ENCODE results near the gene BTD.
"Not testable (repeated sequence)": the region's sequence is repeated elsewhere in the genome, so short reads cannot be mapped to it uniquely, and the experiment has no call there.

Gene BTD

DNA sequence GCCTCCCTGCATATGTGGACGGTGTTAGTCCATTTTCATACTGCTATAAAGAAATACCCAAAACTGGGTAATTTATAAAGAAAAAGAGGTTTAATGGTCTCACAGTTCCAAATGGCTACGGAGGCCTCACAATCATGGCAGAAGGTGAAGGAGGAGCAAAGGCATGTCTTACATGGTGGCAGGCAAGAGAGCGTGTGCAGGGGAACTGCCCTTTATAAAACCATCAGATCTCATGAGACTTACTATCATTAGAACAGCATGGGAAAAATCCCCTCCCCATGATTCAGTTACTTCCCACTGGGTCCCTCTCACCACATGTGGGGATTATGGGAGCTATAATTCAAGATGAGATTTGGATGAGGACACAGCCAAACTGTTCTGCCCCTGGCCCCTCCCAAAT, 1.3 kb downstream of the BTD start:
- not testable (repeated sequence) for DNase-seq (ENCODE audit: low read depth in 2 of 2)

DNA sequence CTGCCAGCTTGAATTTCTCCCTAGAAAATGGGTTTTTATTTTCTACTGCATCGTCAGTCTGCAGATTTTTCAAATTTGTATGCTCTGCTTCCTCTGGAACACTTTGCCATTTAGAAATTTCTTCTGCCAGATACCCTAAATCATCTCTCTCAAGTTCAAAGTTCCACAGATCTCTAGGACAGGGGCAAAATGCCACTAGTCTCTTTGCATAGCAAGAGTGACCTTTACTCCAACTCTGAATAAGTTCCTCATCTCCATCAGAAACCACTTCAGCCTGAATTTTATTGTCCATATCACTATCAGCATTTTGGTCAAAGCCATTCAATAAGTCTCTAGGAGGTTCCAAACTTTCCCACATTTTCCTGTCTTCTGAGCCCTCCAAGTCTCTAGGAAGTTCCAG, 3.0 kb downstream of the BTD start:
- not testable (repeated sequence) for DNase-seq (ENCODE audit: low read depth in 2 of 2)

DNA sequence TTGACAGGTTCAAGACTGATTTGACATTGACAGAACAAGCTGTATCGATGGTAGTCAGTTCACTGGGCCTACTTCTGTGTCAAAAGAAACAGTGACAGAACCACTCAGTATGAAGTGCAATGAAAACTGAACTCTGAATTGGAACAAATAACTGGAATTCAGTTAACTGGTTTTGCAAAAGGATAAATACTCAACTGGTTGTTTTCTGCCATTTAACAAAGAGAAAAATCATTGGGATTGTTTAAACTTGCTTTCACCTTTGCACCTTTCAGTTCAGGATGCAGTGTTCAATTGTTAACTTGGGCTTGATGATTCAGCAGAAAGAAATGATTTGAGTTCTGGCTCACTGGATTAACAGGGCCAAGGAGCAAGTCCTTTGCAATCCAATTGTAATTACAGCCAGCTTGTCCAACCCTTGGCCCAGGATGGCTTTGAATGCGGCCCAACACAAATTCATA, 4.9 kb downstream of the BTD start:
- DNase-seq (ENCODE audit: low read depth in 2 of 2): no peak

DNA sequence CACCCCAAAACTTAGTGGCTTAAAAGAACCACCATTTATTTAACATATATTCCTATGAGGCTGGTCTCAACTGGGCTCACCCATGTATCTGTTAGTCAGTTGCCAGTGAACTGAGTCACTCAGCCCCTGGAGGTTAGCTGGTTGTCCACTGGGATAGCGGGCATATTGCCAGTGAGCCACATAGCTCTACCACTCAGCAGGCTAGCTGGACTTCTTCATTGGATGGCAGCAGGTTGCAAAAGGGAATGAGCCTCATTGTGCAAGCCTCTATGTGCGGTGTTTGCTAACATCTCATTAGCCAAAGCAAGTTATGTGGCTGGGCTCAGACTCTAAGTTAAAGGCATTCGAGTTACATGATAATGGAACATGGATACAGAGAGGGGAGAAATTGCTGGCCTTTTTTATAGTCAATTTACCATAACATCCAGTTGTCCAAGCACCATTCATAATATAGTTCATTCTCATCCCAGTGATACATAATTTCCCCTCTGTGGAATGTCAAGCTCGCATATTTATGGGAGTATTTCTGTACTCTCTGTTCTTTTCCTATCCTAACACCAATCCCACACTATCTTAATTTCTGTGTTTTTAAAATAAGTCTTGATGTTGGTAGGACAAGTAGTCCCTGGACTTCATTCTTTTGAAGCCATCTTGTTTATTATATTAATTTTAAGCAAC, 8.7 kb downstream of the BTD start:
- no peak for DNase-seq (ENCODE audit: low read depth in 2 of 2)

DNA sequence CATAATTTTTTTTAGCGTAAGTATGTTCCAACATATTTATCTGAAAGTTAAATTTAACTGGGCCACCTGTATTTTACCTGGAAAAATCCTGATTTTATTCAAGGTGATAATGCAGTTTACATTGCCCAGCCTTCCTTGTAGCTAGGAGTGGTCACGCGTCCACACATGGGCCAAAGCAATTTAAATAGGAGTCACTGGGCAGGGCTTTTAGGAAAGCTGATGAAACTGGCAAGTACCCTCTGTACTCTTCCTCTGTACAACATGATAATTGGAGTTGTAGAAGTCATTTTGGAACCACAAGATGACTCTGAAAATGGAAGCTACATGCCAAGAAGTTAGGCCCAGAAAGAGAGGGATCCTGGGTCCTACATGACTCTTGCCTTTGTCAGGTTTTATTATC, 9.5 kb downstream of the BTD start:
- no peak for DNase-seq (ENCODE audit: low read depth in 2 of 2)

DNA sequence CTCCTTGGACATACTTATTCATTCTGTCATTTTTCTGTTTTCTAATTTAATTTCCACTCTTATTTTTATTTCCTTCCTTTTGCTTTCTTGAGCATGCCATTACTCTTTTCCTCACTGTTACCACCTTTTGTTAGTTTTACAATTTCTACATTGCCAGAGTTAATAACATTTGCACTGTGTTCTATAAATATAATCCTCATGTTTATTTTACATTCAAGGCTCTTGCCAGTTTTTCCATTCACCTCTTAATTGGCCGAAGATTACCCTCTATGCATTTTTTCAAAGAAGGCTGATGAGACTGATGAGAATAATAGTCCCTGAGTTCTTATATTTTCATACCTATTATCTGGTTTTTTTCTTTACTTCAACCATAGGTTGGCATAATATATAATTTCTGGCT, 10.5 kb downstream of the BTD start:
- DNase-seq (ENCODE audit: low read depth in 2 of 2): no peak

DNA sequence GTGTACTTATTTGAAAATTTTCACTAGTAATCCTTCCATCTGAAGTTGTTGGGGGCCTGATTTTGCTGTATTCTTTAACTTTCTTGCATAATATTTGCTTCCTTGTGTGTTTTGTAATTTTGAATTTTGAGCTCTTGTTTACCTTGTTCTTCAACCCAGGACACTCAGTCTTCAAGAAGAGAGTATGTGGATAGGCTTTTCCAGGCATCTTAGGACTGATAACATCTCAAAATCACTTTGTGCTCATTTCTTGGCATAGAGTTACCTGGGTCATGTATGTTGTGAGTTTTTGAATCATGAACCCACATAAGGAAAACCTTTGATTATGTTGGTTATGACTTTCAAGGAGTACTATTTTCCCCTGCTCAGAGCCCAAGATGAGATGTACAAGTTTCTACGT, 13.4 kb downstream of the BTD start:
- DNase-seq (ENCODE audit: low read depth in 2 of 2): no peak

DNA sequence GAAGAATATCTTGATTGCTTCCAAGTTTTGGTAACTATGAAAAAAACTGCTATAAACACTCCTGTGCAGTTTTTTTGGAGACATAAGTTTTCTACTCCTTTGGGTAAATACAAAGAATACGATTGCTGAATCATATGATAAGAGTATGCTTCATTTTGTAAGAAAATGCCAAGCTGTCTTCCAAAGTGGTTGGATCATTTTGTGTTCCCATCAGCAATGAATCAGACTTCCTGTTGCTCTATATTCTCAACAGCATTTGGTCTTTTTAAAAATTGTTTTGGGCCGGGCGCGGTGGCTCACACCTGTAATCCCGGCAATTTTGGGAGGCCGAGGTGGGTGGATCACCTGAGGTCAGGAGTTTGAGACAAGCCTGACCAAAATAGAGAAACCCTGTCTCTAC, 14.5 kb downstream of the BTD start:
- DNase-seq (ENCODE audit: low read depth in 2 of 2): no peak

DNA sequence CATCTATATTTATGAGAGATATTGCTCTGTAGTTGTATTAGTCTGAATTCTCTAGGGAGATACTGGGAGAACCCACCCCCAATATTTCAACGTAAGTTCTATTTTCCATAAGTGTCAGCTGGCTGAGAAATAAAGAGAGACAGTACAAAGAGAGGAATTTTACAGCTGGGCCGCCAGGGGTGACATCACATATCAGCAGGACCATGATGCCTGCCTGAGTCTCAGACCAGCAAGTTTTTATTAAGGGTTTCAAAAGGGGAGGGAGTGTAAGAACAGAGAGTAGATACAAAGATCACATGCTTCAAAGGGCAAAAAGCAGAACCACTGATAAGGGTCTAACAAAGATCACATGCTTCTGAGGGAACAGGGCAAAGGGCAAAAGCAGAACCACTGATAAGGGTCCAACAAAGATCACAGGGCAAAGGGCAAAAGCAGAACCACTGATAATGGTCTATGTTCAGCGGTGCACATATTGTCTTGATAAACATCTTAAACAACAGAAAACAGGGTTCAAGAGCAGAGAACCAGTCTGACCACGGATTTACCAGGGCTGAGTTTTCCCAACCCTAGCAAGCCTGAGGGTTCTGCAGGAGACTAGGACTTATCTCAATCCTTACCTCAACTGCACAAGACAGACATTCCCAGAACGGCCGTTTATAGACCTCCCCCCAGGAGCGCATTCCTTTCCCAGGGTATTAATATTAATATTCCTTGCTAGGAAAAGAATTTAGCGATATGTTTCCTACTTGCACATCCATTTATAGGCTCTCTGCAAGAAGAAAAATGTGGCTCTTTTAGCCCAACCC, 18.3 kb downstream of the BTD start:
- DNase-seq (ENCODE audit: low read depth in 2 of 2): not testable (repeated sequence)

DNA sequence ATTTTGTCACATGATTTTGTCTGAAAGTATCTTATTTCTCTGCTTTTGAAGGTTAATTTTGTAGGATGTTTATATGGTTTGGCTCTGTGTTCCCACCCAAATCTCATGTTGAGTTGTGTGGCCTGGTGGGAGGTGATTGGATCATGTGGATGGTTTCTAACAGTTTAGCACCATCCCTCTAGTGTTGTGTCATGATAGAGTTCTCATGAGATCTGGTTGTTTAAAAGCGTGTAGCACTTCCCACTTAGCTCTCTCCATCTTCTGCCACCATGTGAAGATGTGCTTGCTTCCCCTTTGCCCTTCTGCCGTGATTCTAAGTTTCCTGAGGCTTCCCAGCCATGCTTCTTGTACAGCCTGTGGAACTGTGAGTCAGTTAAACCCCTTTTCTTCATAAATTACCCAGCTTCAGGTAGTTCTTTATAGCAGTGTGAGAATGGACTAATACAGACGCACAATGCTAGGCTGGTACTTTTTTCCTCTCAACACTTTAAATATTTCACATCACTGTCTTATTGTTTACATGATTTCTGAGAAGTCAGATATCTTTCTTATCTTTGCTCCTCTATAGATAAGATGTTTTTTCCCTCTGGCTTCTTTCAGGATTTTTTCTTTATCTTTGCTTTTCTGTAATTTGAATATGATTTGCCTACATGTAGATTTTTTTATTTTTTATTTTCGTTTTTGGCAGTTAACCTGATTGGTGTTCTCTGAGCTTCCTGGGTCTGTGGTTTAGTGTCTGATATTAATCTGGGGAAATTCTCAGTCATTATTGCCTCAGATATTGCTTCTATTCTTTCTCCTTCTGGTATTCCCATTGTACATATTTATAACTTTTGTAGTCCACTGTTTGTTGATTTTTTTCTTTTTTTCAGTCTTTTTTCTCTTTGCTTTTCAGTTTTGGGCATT, 22.2 kb downstream of the BTD start:
- DNase-seq (ENCODE audit: low read depth in 2 of 2): no peak

DNA sequence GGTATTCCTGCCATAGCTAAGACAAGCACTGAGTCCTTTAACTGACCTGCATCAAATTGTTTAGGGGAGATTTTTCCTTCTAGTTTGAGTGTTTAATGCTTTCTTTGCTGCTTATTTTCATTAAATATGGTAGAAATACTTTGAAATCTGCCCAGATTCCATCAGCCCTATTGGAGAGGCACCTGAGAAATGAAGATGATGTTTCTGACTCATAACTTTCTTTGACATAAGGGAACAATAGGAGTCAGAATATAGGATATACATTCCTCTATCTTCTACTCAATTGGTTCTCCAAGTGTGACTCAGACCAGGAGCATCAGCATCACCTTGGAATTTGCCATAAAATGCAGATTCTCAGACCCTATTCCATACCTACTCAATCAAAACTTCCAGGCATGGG, 27.4 kb downstream of the BTD start:
- no peak for DNase-seq (ENCODE audit: low read depth in 2 of 2)

DNA sequence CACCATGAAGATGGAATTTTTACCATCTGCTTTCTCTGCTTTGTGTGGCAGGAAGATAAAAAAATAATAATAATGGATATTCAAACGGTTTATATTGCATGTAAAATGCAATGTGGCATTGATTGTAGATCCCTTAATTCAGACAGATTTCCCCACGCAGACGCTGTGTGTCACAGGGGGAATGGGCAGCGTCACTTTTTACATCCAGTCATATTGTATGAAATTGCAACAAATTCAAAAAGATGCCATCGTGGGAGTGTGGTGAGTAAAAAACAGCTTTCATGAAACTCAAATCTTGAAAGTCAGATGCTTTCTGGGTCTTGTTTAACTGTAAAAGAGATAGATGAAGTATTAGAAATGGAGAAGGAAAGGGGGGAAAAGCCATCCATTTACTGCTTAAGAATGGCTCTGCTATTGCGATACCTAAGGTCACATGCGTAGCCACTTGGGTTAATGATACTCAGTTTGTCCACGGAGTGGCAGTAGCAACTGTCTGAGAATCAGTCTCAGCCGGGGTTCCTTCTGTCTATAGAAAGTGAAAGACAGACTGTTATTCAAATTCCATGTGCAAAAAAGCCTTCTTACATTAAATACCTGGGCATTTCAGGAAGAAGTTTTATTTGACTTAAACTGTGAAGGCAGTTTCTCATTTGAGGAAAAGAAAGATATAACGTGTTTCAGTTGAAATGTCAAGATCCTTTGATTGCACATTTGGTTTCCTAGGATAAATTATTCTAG, 28.5 kb downstream of the BTD start:
- peak; percentile 16 to 39 for DNase-seq (ENCODE audit: low read depth in 2 of 2)

DNA sequence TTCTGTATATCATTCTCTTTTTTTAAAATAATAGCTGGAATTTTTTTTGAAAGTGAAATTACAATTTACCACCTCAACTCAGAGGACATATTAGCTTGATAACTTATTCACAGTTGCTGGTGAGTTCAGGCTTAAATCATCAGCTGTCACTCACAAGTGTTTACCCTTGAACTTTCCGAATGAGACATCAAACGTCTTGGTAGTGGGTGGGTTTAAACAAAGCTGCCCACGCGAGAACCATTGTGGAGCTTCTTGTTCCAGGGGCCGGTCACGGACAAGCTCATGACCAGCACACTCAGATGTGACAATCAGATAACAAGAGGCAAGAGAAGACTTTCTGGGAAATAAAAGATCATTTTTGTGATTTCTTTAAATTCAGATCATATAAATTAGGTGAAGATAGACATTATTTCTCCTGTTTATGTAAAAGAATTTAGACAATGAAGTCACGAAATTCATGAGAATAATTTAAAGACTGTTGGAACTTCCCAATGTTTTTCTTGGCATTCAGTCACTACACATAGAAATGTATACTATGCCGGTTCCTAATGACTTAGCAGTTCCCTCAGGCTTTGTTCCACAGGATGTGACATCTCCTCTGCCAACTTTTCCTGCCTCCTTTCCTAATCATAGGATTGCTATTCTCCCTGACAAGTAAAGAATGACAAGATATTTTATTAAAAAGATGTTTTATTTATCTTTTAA, 29.3 kb downstream of the BTD start:
- DNase-seq (ENCODE audit: low read depth in 2 of 2): no peak

DNA sequence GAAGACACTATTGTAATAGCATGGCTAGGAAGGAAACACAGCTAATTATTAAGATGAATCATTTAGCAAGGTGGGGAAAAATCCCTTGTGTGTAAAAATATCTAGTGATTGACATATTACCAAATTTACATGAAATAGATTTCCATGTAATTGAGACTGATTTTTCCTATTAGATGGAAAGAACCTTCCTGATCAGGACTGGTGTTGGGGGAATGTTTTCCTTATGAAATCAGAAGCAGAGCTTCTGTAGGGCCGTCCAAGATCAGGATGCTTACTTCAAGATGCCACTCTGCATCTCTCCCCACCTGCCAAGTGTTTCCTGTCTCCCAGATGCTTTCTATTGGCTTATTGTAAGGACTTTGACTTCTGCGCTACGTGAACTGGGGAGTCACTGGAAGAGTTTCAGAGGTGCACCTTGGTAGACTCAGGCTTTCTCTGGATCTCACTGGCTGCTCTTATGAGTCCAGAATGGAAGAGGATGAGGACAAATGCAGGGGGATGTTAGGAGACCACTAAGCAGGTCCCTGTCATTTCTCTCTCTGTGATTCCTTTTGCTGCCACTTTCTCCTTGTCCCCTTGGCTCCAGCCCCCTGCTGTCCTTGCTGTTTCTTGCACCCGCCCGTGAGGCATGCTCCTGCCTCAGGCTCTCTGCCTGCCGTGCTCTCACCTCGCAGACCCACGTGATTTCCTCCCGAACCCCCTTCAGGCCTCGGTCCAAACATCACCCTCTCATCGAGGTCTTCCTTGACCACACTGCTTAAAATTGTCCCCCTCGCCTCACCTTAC, 30.1 kb downstream of the BTD start:
- no peak for DNase-seq (ENCODE audit: low read depth in 2 of 2)

DNA sequence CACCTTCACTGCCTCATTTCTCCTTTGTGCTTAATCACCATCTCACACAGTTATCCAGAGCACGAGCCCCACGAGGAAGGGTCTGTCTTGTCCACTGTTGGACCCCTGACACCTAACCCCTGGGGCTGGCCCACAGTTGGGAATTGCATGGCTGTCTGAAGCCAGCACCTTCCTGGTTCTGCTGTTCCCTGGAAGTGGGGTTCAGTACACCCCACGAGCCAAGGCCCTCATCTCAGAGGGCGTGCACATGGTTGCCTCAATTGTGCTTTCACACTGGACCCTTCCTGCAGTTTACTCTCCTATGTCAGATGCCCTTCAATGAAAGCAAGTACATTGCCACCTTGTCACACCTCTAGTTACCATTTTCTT, 30.7 kb downstream of the BTD start:
- DNase-seq (ENCODE audit: low read depth in 2 of 2): no peak

DNA sequence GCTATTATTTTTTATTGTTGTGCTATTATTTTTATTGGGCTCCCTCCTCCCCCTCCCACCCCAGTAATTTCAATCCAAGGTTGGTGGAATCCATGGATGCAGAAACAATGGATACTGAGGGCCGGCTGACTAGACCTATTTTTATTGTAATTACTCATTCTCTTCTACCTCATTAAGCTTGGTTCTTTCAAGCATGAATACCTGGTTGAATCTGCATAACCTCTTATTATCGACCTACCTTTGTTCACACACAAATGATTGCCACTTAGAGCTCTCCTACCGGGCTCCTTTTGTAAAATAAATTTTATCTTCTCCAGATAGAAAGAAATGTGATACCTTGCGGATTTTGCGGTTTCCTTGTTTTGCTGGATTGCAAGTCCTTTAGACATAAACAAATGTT, 31.6 kb downstream of the BTD start:
- DNase-seq (ENCODE audit: low read depth in 2 of 2): no peak

DNA sequence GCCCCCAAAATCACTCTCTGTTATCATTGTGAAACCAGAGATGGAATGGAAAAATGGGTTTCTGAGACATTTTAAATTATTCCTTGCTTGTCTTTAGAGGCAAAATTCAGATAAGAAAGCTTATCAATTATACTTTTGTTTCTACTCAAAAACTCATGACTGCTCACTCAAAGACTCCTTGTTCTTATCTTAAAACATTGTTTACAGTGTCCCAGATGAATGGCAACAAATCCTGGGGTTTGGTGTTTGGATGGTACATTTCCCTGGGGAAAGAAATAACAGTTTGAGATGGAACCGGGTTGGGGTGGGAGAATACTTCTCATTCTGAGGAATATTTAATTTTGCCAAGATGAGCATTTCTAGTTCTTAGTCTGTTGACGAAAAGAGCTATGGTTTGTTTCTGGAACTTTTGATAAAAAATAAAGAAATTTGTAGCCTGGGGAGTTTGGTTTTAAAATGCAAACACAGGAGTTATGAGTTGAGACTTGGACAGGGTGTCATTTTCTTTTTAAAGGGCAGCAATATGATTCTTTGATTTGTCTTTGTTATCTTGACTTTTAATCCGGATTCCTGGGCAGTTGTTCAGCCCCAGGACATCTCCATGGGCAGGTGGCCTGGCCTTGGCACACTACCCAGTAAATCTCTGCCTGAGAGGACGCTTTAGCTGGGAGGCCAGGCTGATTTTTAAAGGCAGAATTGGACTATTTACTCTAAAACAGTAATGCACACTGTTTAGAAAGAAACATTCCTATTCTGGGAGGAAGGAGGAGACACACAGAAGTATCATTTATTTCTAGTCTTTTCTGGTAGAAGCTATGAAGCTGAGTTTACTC, 32.4 kb downstream of the BTD start:
- DNase-seq (ENCODE audit: low read depth in 2 of 2): no peak

DNA sequence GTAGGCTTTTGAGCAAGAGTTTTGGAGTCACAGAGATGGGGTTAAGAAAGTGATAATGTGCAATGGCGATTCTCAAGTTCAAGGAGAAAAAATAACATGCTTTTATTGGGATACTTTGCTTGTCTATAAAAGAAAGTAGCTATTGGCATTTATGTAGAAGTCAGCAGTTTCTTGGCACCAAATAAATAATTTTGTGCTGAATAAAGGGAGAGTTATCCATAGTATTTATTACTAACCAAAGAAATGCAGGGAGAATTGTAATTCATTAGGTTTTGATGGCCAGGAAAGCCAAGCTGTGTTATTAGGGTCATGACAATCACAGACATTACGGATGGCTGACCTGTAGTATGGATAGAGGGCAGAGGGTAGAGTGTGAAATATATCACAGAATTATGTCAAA, 33.1 kb downstream of the BTD start:
- no peak for DNase-seq (ENCODE audit: low read depth in 2 of 2)

DNA sequence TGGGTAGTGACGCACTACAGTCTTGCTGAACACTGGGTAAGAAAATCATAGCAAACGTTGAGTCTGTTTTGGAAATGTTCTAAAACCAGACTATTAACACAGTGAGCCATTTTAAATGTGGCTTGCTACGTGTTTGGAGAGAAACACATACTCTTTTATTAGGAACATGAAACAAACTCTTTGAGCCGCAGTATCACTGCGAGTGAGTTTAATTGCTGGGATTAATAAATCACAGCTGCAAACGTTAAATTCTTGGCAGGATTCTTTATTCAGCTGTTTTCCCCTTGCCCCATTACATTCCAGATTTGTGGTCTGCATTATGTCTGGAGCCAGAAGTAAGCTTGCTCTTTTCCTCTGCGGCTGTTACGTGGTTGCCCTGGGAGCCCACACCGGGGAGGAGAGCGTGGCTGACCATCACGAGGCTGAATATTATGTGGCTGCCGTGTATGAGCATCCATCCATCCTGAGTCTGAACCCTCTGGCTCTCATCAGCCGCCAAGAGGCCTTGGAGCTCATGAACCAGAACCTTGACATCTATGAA, 33.6 kb downstream of the BTD start:
- no peak for DNase-seq (ENCODE audit: low read depth in 2 of 2)

Measured in stimulated activated CD8-positive, alpha-beta memory T cell treated with anti-CD3 and anti-CD28 coated beads, Interleukin-2, amount 100 ng/mL, for 1 hour (primary cell).